ENCODE data around the gene HNRNPL.

GRCh38 chr19:38842439-38843174 is 7.2 kb downstream of the HNRNPL start:
- no peak for TF ChIP-seq EZH2 (IDR thresholded peaks at IDR 0.05; ENCODE audit: low read depth)
- TF ChIP-seq CTCF (conservative IDR thresholded peaks at IDR 0.05), result no peak

Measured in PC-9 (cell line).